K562 (cell line): ENCODE data around the gene CBX1. TPM values are rescaled to one million over a fixed set of nuclear protein-coding genes. Genes with fewer than 3 reads are reported as not detected.

ENCODE experiments used
- ATAC-seq: fragments of 200-7000 bp; cut with Tn5 transposase; 3 replicates; pipeline ENCODE4 v1.9.1; 2020; ENCODE audit warnings: moderate library complexity
- BruUV-seq: library from RNA; stranded (reverse); fragments of 400-500 nt; replicated peaks from 2 replicates; lab custom pipeline; 2021; lab: Mats Ljungman, UMichigan
- CTCF ChIA-PET: fragments of 300-600 bp; formaldehyde crosslinking; extraction: SDS; loops from one replicate; lab custom pipeline; 2021; ENCODE audit warnings: low intra/inter-chr PET ratio; lab: Yijun Ruan, JAX
- POLR2A ChIA-PET: fragments of 300-600, 350-650 bp; sonication (Branson Sonifier 250); formaldehyde crosslinking; extraction: SDS; loops from one replicate; lab custom pipeline; 2021; ENCODE audit warnings: antibody characterized with exemption, inconsistent platforms; lab: Yijun Ruan, JAX
- DNase-seq, 4 experiments: peaks; one replicate each; pipeline versions ENCODE4 v3.0.0 to v3.0.0-alpha.2; 2011 to 2018; ENCODE audit warnings: low spot score in 3 of 4, mixed read lengths in 3 of 4; ENCODE audit errors: extremely low read depth in 1 of 4
- FAIRE-seq: peaks from 2 replicates; lab custom pipeline; 2011; peaks lifted over from hg19 to GRCh38; lab: Jason Lieb, UNC
- H2AFZ ChIP-seq: 2 replicates; pipeline ENCODE4 v1.6.0; 2011; ENCODE audit warnings: low read depth, low read length, control low read depth, inconsistent platforms
- H3K27ac ChIP-seq: fragments of 200-600 bp; 3 replicates; pipeline ENCODE4 v1.8.0; 2011; ENCODE audit warnings: low read depth, mild to moderate bottlenecking, control low read depth, inconsistent platforms, low read length, moderate library complexity, mixed read lengths; ENCODE audit errors: extremely low read depth
- H3K27me3 ChIP-seq, 2 experiments: fragments of 300-600 bp in 1 of 2; 2 replicates in 1 of 2; 3 replicates in 1 of 2; pipeline versions ENCODE4 v1.6.0 to v1.8.0; 2011; ENCODE audit warnings: inconsistent platforms in 2 of 2, low read length in 2 of 2, mild to moderate bottlenecking in 1 of 2, mixed read lengths in 1 of 2, moderate library complexity in 1 of 2; ENCODE audit not compliant: control insufficient read depth in 2 of 2, insufficient read depth in 2 of 2
- H3K36me3 ChIP-seq: fragments of 300-600 bp; 3 replicates; pipeline ENCODE4 v1.8.0; 2011; ENCODE audit warnings: mild to moderate bottlenecking, low read length, inconsistent platforms; ENCODE audit not compliant: control insufficient read depth, insufficient read depth
- H3K4me1 ChIP-seq, 2 experiments: fragments of 200-600 bp in 1 of 2; replicated peaks in 1 of 2; 2 replicates in 1 of 2; 3 replicates in 1 of 2; pipeline versions ENCODE4 v1.5.1 to v1.8.0; 2011; ENCODE audit warnings: inconsistent platforms in 2 of 2, low read length in 2 of 2, mild to moderate bottlenecking in 1 of 2, mixed read lengths in 1 of 2, moderate library complexity in 1 of 2; ENCODE audit not compliant: control insufficient read depth in 2 of 2, insufficient read depth in 2 of 2
- H3K4me2 ChIP-seq: 2 replicates; pipeline ENCODE4 v1.6.1; 2011; ENCODE audit warnings: low read length, control low read depth, inconsistent platforms, mixed read lengths; ENCODE audit not compliant: insufficient read depth
- H3K4me3 ChIP-seq: fragments of 200-600 bp; sonication (generic), shearing (Covaris generic); 2 replicates; pipeline ENCODE4 v1.5.1; 2016; ENCODE audit warnings: control low read depth, inconsistent platforms
- H3K79me2 ChIP-seq: fragments of 200-600 bp; 3 replicates; pipeline ENCODE4 v1.8.0; 2011; ENCODE audit warnings: low read length, inconsistent platforms; ENCODE audit not compliant: control insufficient read depth, insufficient read depth
- H3K9ac ChIP-seq, 2 experiments: 2 replicates each; pipeline versions ENCODE4 v1.6.0 to v1.6.1; 2011; ENCODE audit warnings: low read depth in 2 of 2, low read length in 2 of 2, control low read depth in 1 of 2, inconsistent platforms in 1 of 2, mild to moderate bottlenecking in 1 of 2, mixed read lengths in 1 of 2; ENCODE audit not compliant: insufficient read depth in 1 of 2
- H3K9me1 ChIP-seq: one replicate; pipeline ENCODE4 v1.6.0; 2011; ENCODE audit warnings: inconsistent platforms, mild to moderate bottlenecking, low read length, moderate library complexity; ENCODE audit not compliant: control insufficient read depth, insufficient read depth
- H3K9me3 ChIP-seq: replicated peaks from 2 replicates; pipeline ENCODE4 v1.5.1; 2011; ENCODE audit warnings: low read depth, low read length, inconsistent platforms; ENCODE audit not compliant: control insufficient read depth, insufficient read depth
- H4K20me1 ChIP-seq: replicated peaks from 2 replicates; pipeline ENCODE4 v1.6.1; 2011; ENCODE audit warnings: low read length, inconsistent platforms, mixed read lengths; ENCODE audit not compliant: control insufficient read depth, insufficient read depth
- FOS ChIP-seq: IDR thresholded peaks from 3 replicates; pipeline ENCODE4 v1.6.1; 2011; ENCODE audit not compliant: insufficient read length; ENCODE audit errors: extremely low read depth
- KDM1A ChIP-seq, 2 experiments: fragments of 450-650 bp; IDR thresholded peaks; 2 replicates each; pipeline ENCODE4 v1.6.1; 2016; ENCODE audit warnings: mild to moderate bottlenecking in 2 of 2
- NFRKB ChIP-seq: fragments of 450-650 bp; IDR thresholded peaks from 2 replicates; pipeline ENCODE4 v1.6.1; 2016; ENCODE audit warnings: low read depth
- PHB2 ChIP-seq: fragments of 450-650 bp; IDR thresholded peaks from 2 replicates; pipeline ENCODE4 v1.6.1; 2017; ENCODE audit warnings: low read depth
- PTTG1 ChIP-seq: fragments of 450-650 bp; IDR thresholded peaks from 2 replicates; pipeline ENCODE4 v1.6.1; 2016; ENCODE audit warnings: low read depth, mild to moderate bottlenecking, missing genetic modification characterization, missing compliant biosample characterization
- SMARCC2 ChIP-seq: fragments of 450-650 bp; IDR thresholded peaks from 2 replicates; pipeline ENCODE4 v1.6.1; 2017; ENCODE audit warnings: antibody characterized with exemption, moderate library complexity, mild to moderate bottlenecking, low read depth
- SP1 ChIP-seq: sonication (generic); formaldehyde crosslinking; IDR thresholded peaks from 2 replicates; pipeline ENCODE4 v1.8.1; 2022; ENCODE audit warnings: mild to moderate bottlenecking, missing genetic modification reagents
- TBP ChIP-seq: optimal IDR thresholded peaks from 2 replicates; pipeline ENCODE3; 2011; ENCODE audit warnings: low read depth, low read length, improper control_type of control experiment
- ZNF445 ChIP-seq: fragments of 250-450 bp; sonication (Bioruptor Pico); IDR thresholded peaks from 2 replicates; pipeline ENCODE4 v1.4.0; 2020; ENCODE audit warnings: low read depth, mild to moderate bottlenecking, moderate library complexity
- ZNF76 ChIP-seq: fragments of 250-450 bp; sonication (Bioruptor Pico); IDR thresholded peaks from 2 replicates; pipeline ENCODE4 v1.4.0; 2020; ENCODE audit warnings: mild to moderate bottlenecking, moderate library complexity, borderline replicate concordance
- WGBS: fragments of 100-300 bp; shearing (Covaris generic); methylation state at CpG from one replicate; pipeline ENCODE4 v1.1.6; 2016; ENCODE audit warnings: low coverage, mixed read lengths; ENCODE audit not compliant: insufficient coverage; ENCODE audit errors: missing lambda C conversion rate; 5-methylcytosine and 5-hydroxymethylcytosine counted together
- in situ Hi-C: fragments of 300-500 bp; cut with MboI; formaldehyde crosslinking; loops from 4 replicates; pipeline ENCODE4 v1.15.0; 2018; ENCODE audit warnings: inconsistent platforms, mixed read lengths
- intact Hi-C: fragments of 100-400 bp; cut with micrococcal nuclease; formaldehyde crosslinking; loops from 2 replicates; pipeline ENCODE4 v1.14.2; 2022
- polyA plus RNA-seq, 8 experiments: library from polyadenylated mRNA; depleted of rRNA in 4 of 8; stranded (reverse) in 5 of 8; unstranded in 3 of 8; fragments of >200 nt; fragmentation: Nextera tagmentation in 2 of 8; fragmentation: Illumina TruSeq in 1 of 8; extraction: Ambion mirVana in 2 of 8; extraction: Trizol in 1 of 8; gene quantifications; 2 replicates each; pipeline versions ENCODE4 v1.2.1 to v1.2.3, GENCODE V29; 2011 to 2014; ENCODE audit warnings: inconsistent platforms in 1 of 8, missing spikeins in 1 of 8
- total RNA-seq, 7 experiments: library from RNA; depleted of rRNA in 6 of 7; stranded (reverse); fragments of >200 nt in 6 of 7; fragmentation: Illumina TruSeq in 2 of 7; extraction: Trizol in 2 of 7; gene quantifications; 2 replicates each; pipeline versions ENCODE4 v1.2.1 to v1.2.3, GENCODE V29; 2011 to 2021; ENCODE audit warnings: low replicate concordance in 1 of 7

CBX1 gene
- total and polyA plus RNA-seq, 9 of the 15 experiments (the other 6 are each of a cell fraction or from before 2014, with no cell fraction given), result 10.6 to 95.7 (median 52.7) TPM

- H3K4me1 ChIP-seq, result peaks cover 7 to 11% of the 10 kb centered on the region in 2 experiments; a peak in 4 of 5 replicates
- no peak overlapping the region for H3K27ac ChIP-seq
- no TSS peak for BruUV-seq
- POLR2A ChIA-PET, result interaction anchor here (0.8 to 1.0 kb wide), 2 partner anchors 10 to 19 kb away, joined by 3 to 6 read pairs; partner anchors contain the start of gene NFE2L1
- intact Hi-C loops (no loop called here), in situ Hi-C loops (loop anchor here (10.0 kb wide), 1 partner anchor 586 kb away; the partner anchor contains the start of gene HOXB9)
- H3K4me2 ChIP-seq, result no peak overlapping the region
- 11% methylated on average over 2 of the region's 2 CpGs for WGBS
- TF ChIP-seq SP1 (CRISPR knock-in tag) (no peak), FOS (no peak), PHB2 (no peak), KDM1A (IDR thresholded peaks at IDR 0.05) (no peak)
- H3K36me3 ChIP-seq, result no peaks in the 10 kb centered on the region
- CTCF ChIA-PET, result no interaction called here
- H3K9ac ChIP-seq, result no peak overlapping the region
- no peaks in the 10 kb centered on the region for H3K9me1 ChIP-seq
- no peak for DNase-seq
- H4K20me1 ChIP-seq, result no peaks in the 10 kb centered on the region
- FAIRE-seq, result no peak
- no peaks in the 10 kb centered on the region for H3K27me3 ChIP-seq
- H2AFZ ChIP-seq, result no peak overlapping the region
- no peak overlapping the region for H3K4me3 ChIP-seq
- no peaks in the 10 kb centered on the region for H3K9me3 ChIP-seq
- no peak for ATAC-seq
- no peaks in the 10 kb centered on the region for H3K79me2 ChIP-seq
These were observed 62.6 kb downstream of the CBX1 start for GRCh38 chr17:48038687-48039086.

DNA sequence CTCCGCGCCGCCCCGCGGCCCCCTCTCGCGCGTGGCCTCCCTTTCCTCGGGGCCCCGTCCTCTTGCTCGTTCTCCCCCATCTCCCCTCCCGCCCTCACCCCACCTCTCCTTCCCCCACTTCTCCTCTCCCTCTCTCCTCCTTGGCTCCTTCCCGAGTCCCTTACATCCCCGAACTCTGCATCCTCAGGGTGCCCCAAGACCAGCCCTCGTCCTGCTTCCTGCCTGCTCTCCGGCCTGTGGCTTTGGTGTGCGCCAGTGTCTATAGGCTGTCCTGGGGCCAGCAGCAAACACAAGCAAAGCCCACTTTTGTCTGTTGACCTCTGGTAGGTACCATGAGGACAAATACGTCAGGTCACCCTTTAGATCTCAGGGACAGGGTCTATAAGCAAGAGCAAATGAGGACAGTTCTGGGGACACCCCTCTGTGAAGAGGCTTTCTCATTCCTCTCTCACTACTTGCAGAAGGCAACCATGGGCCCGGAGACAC is 63.4 kb downstream of the CBX1 start:
- no peaks in the 10 kb centered on the region for H3K9me1 ChIP-seq
- in situ Hi-C loops, result loop anchor here (10.0 kb wide), 1 partner anchor 587 kb away; the partner anchor contains the start of gene HOXB9
- no peak overlapping the region for H3K27ac ChIP-seq
- no peak overlapping the region for H3K4me2 ChIP-seq
- no TSS peak for BruUV-seq
- H3K4me3 ChIP-seq, result no peak overlapping the region
- TF ChIP-seq TBP (no peak), ZNF76 (CRISPR knock-in tag) (no peak), SMARCC2 (no peak), NFRKB (no peak), ZNF445 (CRISPR knock-in tag) (no peak), PTTG1 (tag) (no peak), SP1 (CRISPR knock-in tag) (no peak)
- TF ChIP-seq, all 486 proteins: peak for 0
- H3K79me2 ChIP-seq, result no peaks in the 10 kb centered on the region
- no peak for DNase-seq
- ATAC-seq, result no peak
- no peaks in the 10 kb centered on the region for H3K36me3 ChIP-seq
- no peak for FAIRE-seq
- peaks cover 7 to 11% of the 10 kb centered on the region in 2 experiments; a peak in 4 of 5 replicates for H3K4me1 ChIP-seq
- no peaks in the 10 kb centered on the region for H4K20me1 ChIP-seq
- no peaks in the 10 kb centered on the region for H3K27me3 ChIP-seq
- 0 out of 2 replicates have a peak overlapping the region, but pooled peaks have one; percentile 14 for H2AFZ ChIP-seq
- H3K9me3 ChIP-seq, result no peaks in the 10 kb centered on the region
- ChIA-PET POLR2A (interaction anchor here (0.8 to 1.0 kb wide), 2 partner anchors 11 to 19 kb away, joined by 3 to 6 read pairs; partner anchors contain the start of gene NFE2L1), CTCF (interaction anchor here (0.6 kb wide), 1 partner anchor 37 kb away, joined by 3 read pairs; no protein-coding TSS in a partner anchor)
- H3K9ac ChIP-seq, result no peak overlapping the region
- WGBS, result 69% methylated on average over 6 of the region's 19 CpGs
- intact Hi-C loops, result no loop called here
